Inflammatory macrophage (primary cell): ENCODE results near the gene BRSK2.
"Not testable (repeated sequence)": the region's sequence is repeated elsewhere in the genome, so short reads cannot be mapped to it uniquely, and the experiment has no call there.

ENCODE experiments used
- DNase-seq, 2 donors: peaks; one replicate each; pipeline ENCODE4 v3.0.0-alpha.2; 2020 to 2022

Gene BRSK2

DNA sequence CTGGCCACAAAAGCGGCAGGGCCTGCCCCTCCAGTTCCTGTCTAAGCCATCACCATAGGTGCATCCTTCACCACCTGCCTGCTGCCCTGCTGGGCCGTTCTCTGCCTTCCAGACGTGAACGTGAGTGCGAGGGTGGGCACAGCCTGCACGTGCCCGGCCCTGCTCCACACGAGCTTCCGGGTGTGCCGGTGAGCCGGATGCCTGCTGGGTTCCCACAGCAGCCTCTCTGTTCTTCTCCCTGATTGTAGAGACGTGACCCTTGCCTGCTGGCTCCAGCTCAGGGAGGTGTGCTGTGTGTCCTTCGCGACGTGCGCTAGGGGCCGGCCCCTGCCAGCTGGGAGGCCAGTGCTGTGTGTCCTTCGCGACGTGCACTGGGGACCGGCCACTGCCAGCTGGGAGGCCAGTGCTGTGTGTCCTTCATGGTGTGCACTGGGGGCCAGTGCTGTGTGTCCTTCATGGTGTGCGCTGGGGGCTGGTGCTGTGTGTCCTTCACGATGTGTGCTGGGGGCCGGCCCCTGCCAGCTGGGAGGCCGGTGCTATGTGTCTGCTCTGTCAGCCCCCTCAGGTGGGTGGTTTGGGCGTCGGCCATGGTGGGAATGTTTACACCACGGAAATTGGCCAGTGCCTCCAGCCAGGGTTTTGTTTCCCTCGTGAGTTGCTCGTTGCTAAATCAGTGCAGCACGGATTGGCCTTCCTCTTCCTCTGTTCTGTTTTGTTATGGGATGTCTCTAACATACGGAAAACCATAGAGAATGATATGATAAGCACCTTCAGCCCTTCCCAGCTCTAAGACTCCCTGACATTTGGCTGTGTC, 35.4 kb upstream of the BRSK2 start:
- peak in 1 of 2 donors; percentile 28 for DNase-seq

GRCh38 chr11:1356007-1356435, 33.7 kb upstream of the BRSK2 start:
- DNase-seq, result no peak

DNA sequence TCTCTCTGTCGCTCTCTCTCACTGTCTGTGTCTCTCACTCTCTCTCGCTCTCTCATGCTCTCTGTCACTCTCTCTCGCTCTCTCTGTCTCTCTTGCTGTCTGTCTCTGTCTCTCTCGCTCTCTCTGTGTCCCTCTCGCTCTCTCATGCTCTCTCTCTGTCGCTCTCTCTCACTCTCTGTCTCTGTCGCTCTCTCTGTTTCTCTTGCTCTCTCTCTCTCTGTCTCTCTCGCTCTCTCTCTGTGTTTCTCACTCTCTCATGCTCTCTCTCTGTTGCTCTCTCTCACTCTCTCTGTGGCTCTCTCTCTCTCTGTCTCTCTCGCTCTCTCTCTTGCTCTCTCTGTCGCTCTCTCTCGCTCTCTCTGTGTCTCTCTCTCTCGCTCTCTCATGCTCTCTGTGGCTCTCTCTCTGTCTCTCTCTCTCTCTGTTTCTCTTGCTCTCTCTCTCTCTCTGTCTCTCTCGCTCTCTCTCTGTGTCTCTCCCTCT, 33.2 kb upstream of the BRSK2 start:
- no peak for DNase-seq

- peak in 1 of 2 donors; percentile 23 for DNase-seq
Observed at GRCh38 chr11:1358286-1358685, 31.4 kb upstream of the BRSK2 start.

- DNase-seq, result not testable (repeated sequence)
Observed at GRCh38 chr11:1358931-1359330, 30.8 kb upstream of the BRSK2 start.

DNA sequence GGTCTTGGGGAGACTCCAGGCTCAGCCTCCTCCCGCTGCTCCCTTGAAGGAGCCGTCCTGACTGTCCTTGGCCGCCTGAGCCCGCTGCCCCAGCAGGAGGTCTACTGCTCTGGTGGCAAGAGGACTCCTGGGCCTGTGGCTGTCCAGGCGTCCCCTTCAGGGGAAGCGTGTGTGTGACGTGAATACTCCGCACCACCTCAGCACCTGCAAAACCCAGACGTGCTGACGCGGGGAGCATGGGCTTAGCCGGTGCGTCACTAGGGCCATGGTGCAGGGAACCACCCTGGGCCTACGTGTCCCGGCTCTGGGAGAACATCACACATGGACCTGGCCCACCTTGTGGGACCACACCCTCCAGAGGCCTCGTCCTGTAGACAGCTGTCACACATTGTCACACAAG, 30.2 kb upstream of the BRSK2 start:
- no peak for DNase-seq

DNA sequence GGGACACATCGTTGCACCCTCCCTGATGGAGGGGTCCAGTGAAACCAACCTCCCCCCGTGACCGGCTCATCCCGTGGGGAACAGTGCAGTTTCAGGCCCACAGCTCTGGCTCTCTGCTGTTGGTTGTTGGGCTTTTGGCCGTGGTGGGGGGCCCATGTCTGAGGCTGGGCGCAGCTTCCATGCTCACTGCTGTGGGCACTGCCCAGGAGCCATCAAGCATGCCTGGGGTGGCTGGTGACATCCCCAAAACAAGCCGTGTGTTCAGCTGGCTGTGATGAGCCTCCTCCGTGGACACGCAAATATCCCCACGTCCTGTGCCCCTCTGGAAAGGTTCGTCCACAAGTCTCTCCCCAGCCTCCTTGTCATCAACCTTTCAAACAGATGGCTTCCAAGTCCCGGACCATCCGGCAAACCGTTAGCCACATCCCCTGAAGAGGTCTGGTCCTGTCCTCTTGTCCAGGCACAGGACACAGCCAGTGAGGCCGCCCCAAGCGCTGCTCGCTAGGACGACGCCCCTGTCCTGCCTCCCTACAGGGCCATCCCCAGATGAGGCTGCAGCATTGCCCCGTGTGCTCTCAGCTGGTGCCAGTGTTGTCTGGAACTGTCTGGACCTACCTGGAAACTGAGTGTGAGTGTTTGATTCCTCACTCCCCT, 29.4 kb upstream of the BRSK2 start:
- DNase-seq, result no peak

DNA sequence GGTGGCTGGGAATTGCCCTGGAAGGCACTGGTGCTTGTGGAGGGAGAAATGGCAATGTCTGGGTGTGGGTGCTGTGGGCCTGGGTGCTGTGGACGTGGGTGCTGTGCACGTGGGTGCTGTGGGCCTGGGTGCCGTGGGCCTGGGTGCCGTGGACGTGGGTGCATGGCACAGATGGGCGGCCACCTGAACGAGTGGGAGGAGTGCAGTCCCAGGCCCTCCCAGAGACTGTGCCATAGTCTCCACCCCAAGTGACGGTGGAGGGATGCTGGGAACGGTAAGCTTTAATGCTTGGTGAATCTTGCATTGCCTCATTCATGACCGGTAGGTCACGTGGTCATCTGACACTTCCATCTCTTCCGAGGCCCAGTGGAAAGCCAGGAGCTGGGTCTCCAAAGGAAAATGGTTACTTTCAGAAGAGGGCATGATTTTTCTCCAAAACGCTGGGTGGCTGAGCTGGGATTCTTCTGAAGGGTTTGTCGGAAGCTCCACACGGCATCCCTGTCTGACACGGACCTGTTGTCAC, 28.8 kb upstream of the BRSK2 start:
- DNase-seq, result no peak

DNA sequence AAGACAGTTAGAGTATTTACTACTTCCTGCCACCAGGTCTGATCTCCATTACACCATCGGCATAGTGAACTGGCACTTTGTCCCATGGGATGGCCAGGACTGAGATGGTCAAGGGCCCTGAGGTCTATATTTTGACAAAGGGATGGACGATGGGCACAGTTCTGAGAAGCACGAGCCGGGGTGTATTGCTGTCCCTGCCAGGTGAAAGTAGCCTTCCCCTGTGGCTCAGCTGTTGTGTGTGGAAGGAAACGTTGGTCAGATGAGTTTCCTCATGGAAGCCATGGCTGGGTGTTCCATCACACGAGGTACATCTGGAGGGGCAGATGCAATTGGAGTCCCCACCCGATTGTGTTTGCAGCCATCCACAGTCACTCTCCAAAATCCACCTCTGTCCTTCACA, 27.9 kb upstream of the BRSK2 start:
- DNase-seq, result no peak

- DNase-seq, result no peak
Observed at GRCh38 chr11:1367721-1368120, 22.0 kb upstream of the BRSK2 start.

DNA sequence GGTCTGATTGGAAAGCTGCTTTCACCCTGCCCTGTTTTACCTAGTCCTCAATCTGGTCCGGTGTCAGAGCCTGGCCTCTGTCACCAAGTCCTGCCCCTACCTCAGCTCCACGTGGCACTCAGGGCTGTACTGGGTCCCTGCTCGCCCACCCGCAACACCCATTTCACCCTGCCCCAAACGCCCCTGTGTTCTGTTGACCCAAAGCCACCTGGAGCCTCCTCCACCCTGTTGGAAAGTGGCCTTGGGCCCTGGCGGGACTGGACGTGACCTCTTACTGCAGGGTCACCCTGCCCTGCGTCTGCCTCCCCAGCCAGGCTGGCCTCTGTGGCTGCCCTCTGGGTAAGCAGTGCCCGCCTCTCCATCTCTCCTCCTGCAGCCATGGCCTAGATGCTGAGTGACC, 21.5 kb upstream of the BRSK2 start:
- no peak for DNase-seq

- DNase-seq, result no peak
Observed at GRCh38 chr11:1368966-1369365, 20.8 kb upstream of the BRSK2 start.

DNA sequence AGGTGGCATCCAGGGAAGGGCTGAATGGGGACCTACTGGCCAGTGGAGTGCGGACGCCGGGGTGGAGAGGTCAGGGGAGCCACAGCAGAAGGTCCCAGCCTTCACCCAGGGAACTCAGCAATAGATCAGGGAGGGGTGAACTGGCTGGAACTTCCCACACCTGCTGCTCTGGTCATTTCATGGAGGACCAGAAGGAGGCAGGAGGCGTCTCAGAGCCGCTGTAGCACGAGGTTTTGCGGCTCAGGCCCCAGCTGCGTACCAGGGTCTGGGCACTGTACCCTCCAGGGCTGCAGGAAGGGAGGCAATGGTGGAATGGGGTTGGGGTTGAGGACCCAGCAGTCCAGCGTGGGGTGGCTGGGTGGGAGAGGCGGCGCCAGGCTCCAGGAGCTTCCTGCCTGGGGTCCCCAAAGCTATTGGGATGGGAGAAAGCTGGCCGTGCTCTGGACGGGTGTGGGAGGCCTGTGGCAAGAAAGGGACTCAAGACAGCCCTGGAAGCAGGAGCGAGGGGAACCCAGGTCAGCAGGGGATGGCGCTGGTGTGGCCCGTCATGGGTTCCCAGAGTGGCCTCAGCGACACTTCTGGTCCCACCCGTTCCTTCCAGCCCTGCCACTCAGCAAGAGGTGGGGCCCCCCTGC, 20.2 kb upstream of the BRSK2 start:
- DNase-seq, result no peak

GRCh38 chr11:1370186-1371025, 19.3 kb upstream of the BRSK2 start:
- no peak for DNase-seq

DNA sequence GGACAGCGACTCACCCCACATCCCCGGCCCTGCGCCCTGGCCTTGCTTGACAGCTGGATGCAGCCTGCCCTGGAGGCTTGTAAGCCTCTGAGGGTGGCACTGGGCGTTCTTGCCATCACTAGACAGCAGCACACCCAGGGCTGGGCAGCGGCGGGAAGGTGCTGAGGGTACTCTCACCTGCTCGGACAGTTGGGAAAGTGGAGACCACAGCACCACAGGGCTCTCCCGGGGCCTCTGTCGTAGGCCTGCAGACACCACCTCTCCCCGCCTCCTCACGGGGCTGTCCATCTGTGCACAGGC, 18.8 kb upstream of the BRSK2 start:
- DNase-seq, result no peak

DNA sequence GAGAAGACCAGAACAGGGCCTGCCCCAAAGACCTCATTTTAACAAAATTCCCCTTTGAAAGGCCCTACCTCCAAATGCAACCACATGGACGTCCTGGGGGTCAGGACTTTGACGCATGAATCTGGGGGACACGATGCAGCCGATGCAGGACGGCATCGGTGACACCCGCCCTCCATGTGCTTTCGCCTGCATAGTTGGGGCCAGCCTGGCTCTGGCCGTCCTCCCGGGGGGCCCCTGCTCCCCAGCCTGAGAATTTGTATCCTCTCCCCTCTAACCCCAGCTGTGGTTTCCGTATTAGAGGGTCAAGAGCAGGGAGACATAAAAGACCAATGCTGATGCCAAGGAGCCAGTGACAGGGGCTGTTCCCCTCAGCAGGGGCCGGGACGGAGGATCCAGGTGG, 18.4 kb upstream of the BRSK2 start:
- no peak for DNase-seq

GRCh38 chr11:1371836-1372465, 17.8 kb upstream of the BRSK2 start:
- DNase-seq, result no peak

DNA sequence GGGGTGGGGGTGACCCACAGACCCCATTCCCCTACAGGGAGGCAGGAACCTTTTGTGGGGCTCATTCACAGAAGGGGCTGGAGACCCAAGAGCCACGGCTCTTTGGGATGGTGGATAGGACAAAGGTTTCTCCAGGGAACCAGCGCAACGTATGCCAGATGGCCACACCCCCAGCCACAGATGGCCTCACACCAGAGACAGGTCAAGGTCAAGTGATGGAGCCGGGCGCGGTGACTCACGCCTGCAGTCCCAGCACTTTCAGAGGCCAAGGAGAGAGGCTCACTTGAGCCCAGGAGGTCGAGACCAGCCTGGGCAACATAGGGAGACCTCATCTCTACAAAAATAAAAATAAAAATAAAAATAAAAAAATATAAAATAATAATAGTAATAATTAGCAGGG, 17.1 kb upstream of the BRSK2 start:
- DNase-seq, result no peak

DNA sequence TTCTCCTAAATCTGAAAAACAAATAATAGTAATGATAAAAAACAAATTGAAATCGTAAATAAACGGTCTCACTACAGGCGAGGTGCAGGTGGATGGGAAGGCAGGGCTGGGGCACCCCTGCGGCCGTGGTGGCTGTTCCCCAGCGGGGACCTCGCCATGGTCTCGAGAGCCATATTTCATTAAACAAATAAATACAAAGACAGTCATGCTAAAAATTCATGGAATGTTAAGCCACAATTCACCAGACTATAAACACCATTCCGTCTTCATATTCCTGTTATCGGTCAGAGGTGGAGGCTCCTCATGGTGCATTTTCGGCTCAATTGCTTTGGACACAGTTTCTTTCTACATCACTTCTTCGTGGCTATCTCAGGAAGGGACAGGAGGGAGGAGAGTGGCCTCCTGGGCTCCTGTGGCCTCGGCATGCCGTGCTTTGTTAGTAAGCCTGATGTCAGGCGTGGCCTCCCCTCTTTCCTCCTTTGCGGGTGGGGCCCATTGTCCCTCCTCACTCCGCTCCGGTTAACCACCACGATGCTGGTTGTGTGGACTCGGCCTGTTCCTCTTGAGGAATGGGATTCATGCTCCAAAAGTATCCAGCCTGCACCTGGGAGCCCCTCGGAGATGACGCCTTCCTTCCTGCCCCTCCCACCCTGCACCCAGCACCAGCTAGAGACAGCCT, 16.1 kb upstream of the BRSK2 start:
- DNase-seq, result no peak

- no peak for DNase-seq
Observed at GRCh38 chr11:1375161-1375954, 14.4 kb upstream of the BRSK2 start.

- DNase-seq, result no peak
Observed at GRCh38 chr11:1375955-1376258, 13.8 kb upstream of the BRSK2 start.
